ENCODE measurements around the gene NIP7. TPM values are rescaled to one million over a fixed set of nuclear protein-coding genes. Genes with fewer than 3 reads are reported as not detected.

NIP7 gene
- total and polyA plus RNA-seq, 2 of the 4 experiments (the other 2 are of a cell fraction): 14.0 to 28.3 TPM

DNA sequence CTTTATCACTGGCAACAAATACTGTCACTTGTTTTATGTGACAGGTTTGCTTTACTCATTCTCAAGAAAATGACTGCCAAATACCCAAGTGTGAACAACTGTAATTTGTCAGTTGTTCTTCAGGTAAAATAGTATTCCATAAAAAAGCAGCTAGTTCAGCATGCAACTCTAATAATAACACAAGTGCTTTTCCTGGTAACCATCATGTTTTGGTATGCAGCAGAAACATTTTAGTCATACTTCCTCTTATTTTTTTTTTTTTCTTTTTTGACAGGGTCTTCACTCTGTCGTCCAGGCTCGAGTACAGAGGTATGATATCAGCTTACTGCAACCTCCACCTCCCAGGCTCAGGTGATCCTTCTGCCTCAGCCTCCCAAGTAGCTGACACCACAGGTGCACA, 41.7 kb downstream of the NIP7 start:
- intact Hi-C loops (cut with micrococcal nuclease) (loop anchor here (5.0 kb wide), 1 partner anchor 376 kb away; no protein-coding TSS in a partner anchor), in situ Hi-C loops (cut with MboI; ENCODE audit: low sequenced_read_pairs) (no loop called here), dilution Hi-C loops (cut with HindIII; ENCODE audit: low sequenced_read_pairs, unreplicated experiment) (no loop called here)
- Histone ChIP-seq H4K20me1 (ENCODE audit: insufficient read depth, low read length) (no peaks in the 10 kb centered on the region), H3K27me3 (ENCODE audit: control insufficient read depth, insufficient read depth, low read length) (no peaks in the 10 kb centered on the region), H3K4me2 (ENCODE audit: low read depth, low read length) (no peak overlapping the region), H2AFZ (replicated peaks; ENCODE audit: low read length, poor library complexity) (no peak overlapping the region), H3K9me3 (ENCODE audit: control insufficient read depth, insufficient read depth, low read length) (no peaks in the 10 kb centered on the region), H2BK20ac (ENCODE audit: low read depth, low read length) (no peak overlapping the region), H3K23ac (ENCODE audit: low read depth, low read length) (no peak overlapping the region), H3K9me1 (ENCODE audit: insufficient read depth, low read length) (peaks cover 3% of the 10 kb centered on the region), H2BK5ac (ENCODE audit: low read depth, low read length, poor library complexity, severe bottlenecking) (no peak overlapping the region), H3K36me3 (ENCODE audit: control insufficient read depth, insufficient read depth, low read length) (peaks cover 15% of the 10 kb centered on the region), H2AK9ac (replicated peaks; ENCODE audit: low read depth, low read length, poor library complexity) (no peak overlapping the region), H3K9ac (ENCODE audit: low read depth, low read length) (no peak overlapping the region), H4K91ac (ENCODE audit: insufficient read depth, low read depth, low read length) (no peak overlapping the region), H3K27ac (ENCODE audit: insufficient read depth, low read length) (no peak overlapping the region), H3K79me1 (ENCODE audit: low read depth in 1 of 2, low read length in 2 of 2) (peaks cover 26 to 40% of the 10 kb centered on the region in 2 experiments), H3K4me3 (ENCODE audit: insufficient read depth, low read depth, low read length) (no peak overlapping the region), H4K8ac (ENCODE audit: low read depth in 2 of 2, low read length in 2 of 2) (no peak overlapping the region), H3K14ac (replicated peaks; ENCODE audit: low read depth, low read length) (no peak overlapping the region), H3K4me1 (ENCODE audit: control insufficient read depth, insufficient read depth, low read length) (no peaks in the 10 kb centered on the region; the same call in 1 of the 2 replicates), H3K4ac (ENCODE audit: low read depth, low read length) (no peak overlapping the region), H2BK120ac (ENCODE audit: low read depth, low read length) (no peak overlapping the region), H3K56ac (ENCODE audit: extremely low read depth, insufficient read depth, low read length) (no peak overlapping the region), H3K18ac (ENCODE audit: low read depth, low read length) (no peak overlapping the region), H2BK15ac (ENCODE audit: low read depth, low read length) (no peak overlapping the region), H4K5ac (ENCODE audit: low read depth, low read length) (no peak overlapping the region), H2AK5ac (ENCODE audit: low read depth, low read length) (no peak overlapping the region)
- CTCF ChIA-PET: interaction anchor here (1.7 kb wide), 1 partner anchor 13 kb away, joined by 8 read pairs; no protein-coding TSS in a partner anchor
- no CpG with 5 or more reads among the region's 2 CpGs for WGBS, 2 experiments (ENCODE audit: extremely low coverage in 2 of 2, insufficient read length in 1 of 2)
- ATAC-seq (ENCODE audit: low read depth) (no peak), DNase-seq (peak; percentile 10)
- no TSS peak for BruUV-seq (replicated peaks)
- POLR2A ChIA-PET (ENCODE audit: unreplicated experiment): interaction anchor here (0.6 to 0.7 kb wide), 3 partner anchors 205 to 345 kb away, joined by 3 read pairs; partner anchors contain the start of gene NQO1
- TF ChIP-seq RCOR1 (IDR thresholded peaks at IDR 0.05; ENCODE audit: insufficient replicate concordance, low read length): no peak
- no peak for TF ChIP-seq SMC3 (IDR thresholded peaks at IDR 0.05; ENCODE audit: low read depth, low read length)
- no peak for TF ChIP-seq RAD21 (IDR thresholded peaks at IDR 0.05; ENCODE audit: low read length)
- no peak for TF ChIP-seq NFE2L2 (IDR thresholded peaks at IDR 0.05; ENCODE audit: low read depth, low read length)
- TF ChIP-seq BHLHE40 (IDR thresholded peaks at IDR 0.05; ENCODE audit: low read depth, low read length): no peak
- TF ChIP-seq, protein P1, sequence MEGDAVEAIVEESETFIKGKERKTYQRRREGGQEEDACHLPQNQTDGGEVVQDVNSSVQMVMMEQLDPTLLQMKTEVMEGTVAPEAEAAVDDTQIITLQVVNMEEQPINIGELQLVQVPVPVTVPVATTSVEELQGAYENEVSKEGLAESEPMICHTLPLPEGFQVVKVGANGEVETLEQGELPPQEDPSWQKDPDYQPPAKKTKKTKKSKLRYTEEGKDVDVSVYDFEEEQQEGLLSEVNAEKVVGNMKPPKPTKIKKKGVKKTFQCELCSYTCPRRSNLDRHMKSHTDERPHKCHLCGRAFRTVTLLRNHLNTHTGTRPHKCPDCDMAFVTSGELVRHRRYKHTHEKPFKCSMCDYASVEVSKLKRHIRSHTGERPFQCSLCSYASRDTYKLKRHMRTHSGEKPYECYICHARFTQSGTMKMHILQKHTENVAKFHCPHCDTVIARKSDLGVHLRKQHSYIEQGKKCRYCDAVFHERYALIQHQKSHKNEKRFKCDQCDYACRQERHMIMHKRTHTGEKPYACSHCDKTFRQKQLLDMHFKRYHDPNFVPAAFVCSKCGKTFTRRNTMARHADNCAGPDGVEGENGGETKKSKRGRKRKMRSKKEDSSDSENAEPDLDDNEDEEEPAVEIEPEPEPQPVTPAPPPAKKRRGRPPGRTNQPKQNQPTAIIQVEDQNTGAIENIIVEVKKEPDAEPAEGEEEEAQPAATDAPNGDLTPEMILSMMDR (conservative IDR thresholded peaks at IDR 0.05; ENCODE audit: low read depth, low read length): no peak
- no peak for TF ChIP-seq RFX5 (IDR thresholded peaks at IDR 0.05; ENCODE audit: low read depth, low read length)
- TF ChIP-seq MAZ (IDR thresholded peaks at IDR 0.05; ENCODE audit: borderline replicate concordance, low read depth, low read length): no peak
- no peak for TF ChIP-seq MAFK (IDR thresholded peaks at IDR 0.05; ENCODE audit: low read depth, low read length)
- TF ChIP-seq MXI1 (IDR thresholded peaks at IDR 0.05; ENCODE audit: borderline replicate concordance, low read depth, low read length): no peak
- TF ChIP-seq, protein P2, sequence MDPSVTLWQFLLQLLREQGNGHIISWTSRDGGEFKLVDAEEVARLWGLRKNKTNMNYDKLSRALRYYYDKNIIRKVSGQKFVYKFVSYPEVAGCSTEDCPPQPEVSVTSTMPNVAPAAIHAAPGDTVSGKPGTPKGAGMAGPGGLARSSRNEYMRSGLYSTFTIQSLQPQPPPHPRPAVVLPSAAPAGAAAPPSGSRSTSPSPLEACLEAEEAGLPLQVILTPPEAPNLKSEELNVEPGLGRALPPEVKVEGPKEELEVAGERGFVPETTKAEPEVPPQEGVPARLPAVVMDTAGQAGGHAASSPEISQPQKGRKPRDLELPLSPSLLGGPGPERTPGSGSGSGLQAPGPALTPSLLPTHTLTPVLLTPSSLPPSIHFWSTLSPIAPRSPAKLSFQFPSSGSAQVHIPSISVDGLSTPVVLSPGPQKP (IDR thresholded peaks at IDR 0.05; ENCODE audit: borderline replicate concordance, low read depth, low read length): no peak
- TF ChIP-seq CEBPB (IDR thresholded peaks at IDR 0.05; ENCODE audit: low read depth, low read length): no peak
- TF ChIP-seq, protein P3, sequence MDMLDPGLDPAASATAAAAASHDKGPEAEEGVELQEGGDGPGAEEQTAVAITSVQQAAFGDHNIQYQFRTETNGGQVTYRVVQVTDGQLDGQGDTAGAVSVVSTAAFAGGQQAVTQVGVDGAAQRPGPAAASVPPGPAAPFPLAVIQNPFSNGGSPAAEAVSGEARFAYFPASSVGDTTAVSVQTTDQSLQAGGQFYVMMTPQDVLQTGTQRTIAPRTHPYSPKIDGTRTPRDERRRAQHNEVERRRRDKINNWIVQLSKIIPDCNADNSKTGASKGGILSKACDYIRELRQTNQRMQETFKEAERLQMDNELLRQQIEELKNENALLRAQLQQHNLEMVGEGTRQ (IDR thresholded peaks at IDR 0.05; ENCODE audit: low read depth, low read length): no peak
- no peak for TF ChIP-seq FOS (IDR thresholded peaks at IDR 0.05; ENCODE audit: low read depth, low read length)
- no peak for TF ChIP-seq POLR2A (IDR thresholded peaks at IDR 0.05; ENCODE audit: low read depth, low read length)
- no peak for TF ChIP-seq CHD1 (IDR thresholded peaks at IDR 0.05; ENCODE audit: low read depth, low read length)

Measured in IMR-90 (cell line).